GM12878 (cell line): ENCODE results near the gene PPP1R3E. TPM values are rescaled to one million over a fixed set of nuclear protein-coding genes. Genes with fewer than 3 reads are reported as not detected.

Source experiments
- ATF3 ChIP-seq: IDR thresholded peaks from 2 replicates; pipeline ENCODE4 v1.6.1; 2011; ENCODE audit warnings: low read depth, mild to moderate bottlenecking, low read length, moderate library complexity, borderline replicate concordance; ENCODE audit errors: extremely low read depth
- CEBPB ChIP-seq, 2 experiments: fragments of 150-350 bp in 1 of 2; IDR thresholded peaks; 2 replicates each; pipeline ENCODE4 v1.6.1; 2012 to 2014; ENCODE audit warnings: low read depth in 2 of 2, low read length in 2 of 2, borderline replicate concordance in 1 of 2, inconsistent platforms in 1 of 2
- E2F8 ChIP-seq: fragments of 450-650 bp; IDR thresholded peaks from 2 replicates; pipeline ENCODE4 v1.6.1; 2018; ENCODE audit warnings: mild to moderate bottlenecking, low read depth, moderate library complexity; ENCODE audit not compliant: partially characterized antibody
- EGR1 ChIP-seq, 2 experiments: IDR thresholded peaks; 1 replicate in 1 of 2; 2 replicates in 1 of 2; pipeline ENCODE4 v1.6.1; 2011 to 2012; ENCODE audit warnings: low read depth in 2 of 2, low read length in 2 of 2, borderline replicate concordance in 1 of 2, mild to moderate bottlenecking in 1 of 2, moderate library complexity in 1 of 2
- GATAD2B ChIP-seq: fragments of 450-650 bp; conservative IDR thresholded peaks from 2 replicates; pipeline ENCODE4 v1.6.1; 2017; ENCODE audit warnings: low read depth, mild to moderate bottlenecking, moderate library complexity
- HCFC1 ChIP-seq: fragments of 150-350 bp; IDR thresholded peaks from 2 replicates; pipeline ENCODE4 v1.6.1; 2014; ENCODE audit warnings: low read length
- IKZF1 ChIP-seq: fragments of 450-650 bp; conservative IDR thresholded peaks from 2 replicates; pipeline ENCODE4 v1.6.1; 2017; ENCODE audit warnings: antibody characterized with exemption, mild to moderate bottlenecking
- IKZF2 ChIP-seq, 2 experiments: fragments of 450-650 bp; IDR thresholded peaks; 2 replicates each; pipeline ENCODE4 v1.6.1; 2017; ENCODE audit warnings: mild to moderate bottlenecking in 2 of 2, moderate library complexity in 2 of 2
- KDM1A ChIP-seq: fragments of 200-600 bp; sonication (generic); IDR thresholded peaks from 2 replicates; pipeline ENCODE4 v1.6.1; 2016; ENCODE audit warnings: borderline replicate concordance
- LARP7 ChIP-seq: fragments of 450-650 bp; IDR thresholded peaks from 2 replicates; pipeline ENCODE4 v1.6.1; 2017; ENCODE audit warnings: mild to moderate bottlenecking
- MAX ChIP-seq: IDR thresholded peaks from 2 replicates; pipeline ENCODE4 v1.6.1; 2012; ENCODE audit warnings: low read depth, low read length, improper control_type of control experiment
- NR2C1 ChIP-seq: fragments of 450-650 bp; IDR thresholded peaks from 2 replicates; pipeline ENCODE4 v1.6.1; 2017; ENCODE audit warnings: antibody characterized with exemption, mild to moderate bottlenecking, moderate library complexity
- NRF1 ChIP-seq: conservative IDR thresholded peaks from 2 replicates; pipeline ENCODE4 v1.6.1; 2011; ENCODE audit warnings: mild to moderate bottlenecking, low read depth, low read length, improper control_type of control experiment
- PML ChIP-seq: IDR thresholded peaks from 2 replicates; pipeline ENCODE4 v1.6.1; 2012; ENCODE audit warnings: low read length, inconsistent platforms
- POLR2AphosphoS2 ChIP-seq: IDR thresholded peaks from 2 replicates; pipeline ENCODE4 v1.6.1; 2011; ENCODE audit warnings: low read depth, mild to moderate bottlenecking, low read length, improper control_type of control experiment, moderate library complexity
- RCOR1 ChIP-seq: conservative IDR thresholded peaks from 2 replicates; pipeline ENCODE4 v1.6.1; 2012; ENCODE audit warnings: low read depth, low read length, improper control_type of control experiment
- RELB ChIP-seq: fragments of 450-650 bp; IDR thresholded peaks from 2 replicates; pipeline ENCODE4 v1.6.1; 2017; ENCODE audit warnings: low read depth, mild to moderate bottlenecking, moderate library complexity
- SIN3A ChIP-seq: IDR thresholded peaks from 2 replicates; pipeline ENCODE4 v1.6.1; 2012; ENCODE audit warnings: low read depth, low read length, improper control_type of control experiment
- SP1 ChIP-seq: IDR thresholded peaks from one replicate; pipeline ENCODE4 v1.6.1; 2011; ENCODE audit warnings: low read depth, low read length
- STAT1 ChIP-seq: fragments of 450-650 bp; conservative IDR thresholded peaks from 2 replicates; pipeline ENCODE4 v1.6.1; 2014; ENCODE audit warnings: antibody characterized with exemption, mild to moderate bottlenecking
- TARDBP ChIP-seq: IDR thresholded peaks from 2 replicates; pipeline ENCODE4 v1.6.1; 2016; ENCODE audit warnings: borderline replicate concordance
- TCF3 ChIP-seq: IDR thresholded peaks from 2 replicates; pipeline ENCODE4 v1.6.1; 2012; ENCODE audit warnings: low read depth, mild to moderate bottlenecking, low read length, borderline replicate concordance; ENCODE audit not compliant: insufficient read depth
- TCF7 ChIP-seq: IDR thresholded peaks from 2 replicates; pipeline ENCODE4 v1.6.1; 2014; ENCODE audit warnings: antibody characterized with exemption, borderline replicate concordance
- YY1 ChIP-seq: IDR thresholded peaks from 2 replicates; pipeline ENCODE4 v1.6.1; 2011; ENCODE audit warnings: low read depth, mild to moderate bottlenecking, low read length
- ZNF207 ChIP-seq: fragments of 450-650 bp; IDR thresholded peaks from 2 replicates; pipeline ENCODE4 v1.6.1; 2014; ENCODE audit warnings: antibody characterized with exemption, mild to moderate bottlenecking, borderline replicate concordance
- ZNF24 ChIP-seq: fragments of 450-650 bp; IDR thresholded peaks from 2 replicates; pipeline ENCODE4 v1.6.1; 2017; ENCODE audit warnings: antibody characterized with exemption, mild to moderate bottlenecking
- ZNF622 ChIP-seq: fragments of 450-650 bp; IDR thresholded peaks from 2 replicates; pipeline ENCODE4 v1.6.1; 2017; ENCODE audit warnings: mild to moderate bottlenecking, inconsistent platforms
- polyA plus RNA-seq, 11 experiments: library from polyadenylated mRNA; depleted of rRNA in 4 of 11; unstranded in 6 of 11; stranded (reverse) in 5 of 11; fragments of >200 nt; fragmentation: Nextera tagmentation in 4 of 11; fragmentation: Illumina TruSeq in 1 of 11; extraction: Ambion mirVana in 4 of 11; extraction: Trizol in 1 of 11; gene quantifications; 1 replicate in 1 of 11; 2 replicates in 10 of 11; pipeline versions ENCODE4 v1.2.1 to v1.2.3, GENCODE V29; 2011 to 2016; ENCODE audit warnings: inconsistent platforms in 2 of 11, missing spikeins in 2 of 11, low read depth in 1 of 11
- total RNA-seq, 4 experiments: library from RNA; depleted of rRNA in 3 of 4; stranded (reverse); fragments of >200 nt in 3 of 4; fragmentation: Illumina TruSeq in 1 of 4; extraction: Trizol in 1 of 4; gene quantifications; 2 replicates each; pipeline versions ENCODE4 v1.2.1 to v1.2.3, GENCODE V29; 2013 to 2021

PPP1R3E gene
- total and polyA plus RNA-seq, 10 of the 15 experiments (the other 5 are each of a cell fraction or from before 2014, with no cell fraction given): 4.6 to 26.4 (median 7.1) TPM

- TF ChIP-seq RELB (peak; percentile 96), LARP7 (0 out of 2 replicates have a peak, but pooled peaks have one; percentile 19), SIN3A (0 out of 2 replicates have a peak, but pooled peaks have one; percentile 78), GATAD2B (peak; percentile 43; the same call in 1 of the 2 replicates), ZNF24 (no peak), CEBPB (IDR thresholded peaks at IDR 0.05; ENCODE audit: borderline replicate concordance in 1 of 2, low read depth in 2 of 2, low read length in 2 of 2) (no peak), STAT1 (no peak), MAX (no peak), ZNF207 (no peak), KDM1A (no peak), PML (no peak), TCF7 (no peak), ZNF622 (no peak), NRF1 (no peak), YY1 (peak; percentile 70; the same call in 1 of the 2 replicates), IKZF2 (IDR thresholded peaks at IDR 0.05) (peak; percentile 87 to 88), TARDBP (peak; percentile 92), TCF3 (no peak), POLR2AphosphoS2 (0 out of 2 replicates have a peak, but pooled peaks have one; percentile 53), RCOR1 (no peak), HCFC1 (peak; percentile 72), E2F8 (no peak), NR2C1 (peak; percentile 9; the same call in 1 of the 2 replicates), SP1 (peak; percentile 43), IKZF1 (peak; percentile 90), EGR1 (IDR thresholded peaks at IDR 0.05; ENCODE audit: borderline replicate concordance in 1 of 2, low read depth in 2 of 2, low read length in 2 of 2) (peak in 1 of 2 experiments; percentile 47; a peak in 1 of 3 replicates), ATF3 (peak; percentile 68)
Measured at GRCh38 chr14:23306412-23307145, 3.9 kb upstream of the PPP1R3E start, which contains the start of gene BCL2L2 (continued).
